K562 (cell line): ENCODE results near the gene CIAO3. TPM values are rescaled to one million over a fixed set of nuclear protein-coding genes. Genes with fewer than 3 reads are reported as not detected.

ENCODE experiments used
- CBX2 ChIP-seq: fragments of 200-600 bp; sonication (generic); IDR thresholded peaks from one replicate; pipeline ENCODE4 v1.6.1; 2012; ENCODE audit warnings: mild to moderate bottlenecking, low read length, inconsistent platforms; ENCODE audit not compliant: insufficient read depth, poor library complexity, severe bottlenecking
- ESRRB ChIP-seq: fragments of 250-450 bp; sonication (Bioruptor Pico); IDR thresholded peaks from 2 replicates; pipeline ENCODE4 v1.5.0; 2020; ENCODE audit warnings: mild to moderate bottlenecking, moderate library complexity, borderline replicate concordance
- ETV6 ChIP-seq, 3 experiments: fragments of 150-350 bp in 1 of 3; sonication (generic) in 1 of 3; formaldehyde crosslinking in 1 of 3; IDR thresholded peaks; 2 replicates each; pipeline versions ENCODE4 v1.6.1 to v1.8.0; 2014 to 2022; ENCODE audit warnings: borderline replicate concordance in 2 of 3, low read depth in 2 of 3, antibody characterized with exemption in 1 of 3, low read length in 1 of 3, mild to moderate bottlenecking in 1 of 3, missing genetic modification reagents in 1 of 3
- FOXA3 ChIP-seq, 2 experiments: fragments of 450-650 bp in 1 of 2; sonication (generic) in 1 of 2; formaldehyde crosslinking; IDR thresholded peaks in 1 of 2; conservative IDR thresholded peaks in 1 of 2; 2 replicates each; pipeline versions ENCODE4 v1.4.0 to v1.8.0; 2020 to 2022; ENCODE audit warnings: mild to moderate bottlenecking in 2 of 2, missing genetic modification reagents in 1 of 2
- FOXP1 ChIP-seq: sonication (generic); formaldehyde crosslinking; IDR thresholded peaks from 2 replicates; pipeline ENCODE4 v1.8.0; 2022; ENCODE audit warnings: mild to moderate bottlenecking, missing genetic modification reagents
- GABPB1 ChIP-seq: sonication (generic); formaldehyde crosslinking; IDR thresholded peaks from 2 replicates; pipeline ENCODE4 v1.8.0; 2022; ENCODE audit warnings: mild to moderate bottlenecking, missing genetic modification reagents
- HDAC1 ChIP-seq, 2 experiments: fragments of 450-650 bp; IDR thresholded peaks; 2 replicates each; pipeline ENCODE4 v1.6.1; 2016 to 2017; ENCODE audit warnings: inconsistent platforms in 1 of 2, mild to moderate bottlenecking in 1 of 2, moderate library complexity in 1 of 2
- HMGXB4 ChIP-seq: sonication (generic); formaldehyde crosslinking; IDR thresholded peaks from 2 replicates; pipeline ENCODE4 v1.8.1; 2023; ENCODE audit warnings: mild to moderate bottlenecking, missing genetic modification reagents
- MBD2 ChIP-seq: sonication (generic); IDR thresholded peaks from 2 replicates; pipeline ENCODE4 v1.6.1; 2016; ENCODE audit warnings: low read depth, borderline replicate concordance
- MITF ChIP-seq: IDR thresholded peaks from 2 replicates; pipeline ENCODE4 v1.6.1; 2014; ENCODE audit warnings: antibody characterized with exemption
- SIN3B ChIP-seq: fragments of 450-650 bp; IDR thresholded peaks from 2 replicates; pipeline ENCODE4 v1.6.1; 2017; ENCODE audit warnings: low read depth, mild to moderate bottlenecking, moderate library complexity
- TGIF2 ChIP-seq: sonication (generic); formaldehyde crosslinking; IDR thresholded peaks from 2 replicates; pipeline ENCODE4 v1.8.1; 2022; ENCODE audit warnings: mild to moderate bottlenecking, missing genetic modification reagents, moderate library complexity
- THRA ChIP-seq: fragments of 450-650 bp; IDR thresholded peaks from 2 replicates; pipeline ENCODE4 v1.6.1; 2017; ENCODE audit warnings: mild to moderate bottlenecking, moderate library complexity
- THRAP3 ChIP-seq: fragments of 450-650 bp; IDR thresholded peaks from 2 replicates; pipeline ENCODE4 v1.6.1; 2016; ENCODE audit warnings: mild to moderate bottlenecking, inconsistent platforms, borderline replicate concordance
- U2AF1 ChIP-seq: fragments of 200-400 bp; formaldehyde crosslinking; optimal IDR thresholded peaks from 2 replicates; pipeline ENCODE3; 2017; ENCODE audit warnings: mild to moderate bottlenecking, low read depth, low read length, moderate library complexity
- ZBTB7A ChIP-seq: IDR thresholded peaks from 2 replicates; pipeline ENCODE4 v1.6.1; 2011; ENCODE audit warnings: low read depth, mild to moderate bottlenecking, low read length, moderate library complexity, borderline replicate concordance; ENCODE audit not compliant: control insufficient read depth
- ZNF395 ChIP-seq: fragments of 200-800 bp; sonication (Bioruptor generic); IDR thresholded peaks from 2 replicates; pipeline ENCODE4 v1.6.1; 2017; ENCODE audit warnings: missing genetic modification characterization, missing compliant biosample characterization
- ZNF511 ChIP-seq: sonication (generic); formaldehyde crosslinking; IDR thresholded peaks from 2 replicates; pipeline ENCODE4 v1.8.0; 2022; ENCODE audit warnings: mild to moderate bottlenecking, missing genetic modification reagents
- polyA plus RNA-seq, 8 experiments: library from polyadenylated mRNA; depleted of rRNA in 4 of 8; stranded (reverse) in 5 of 8; unstranded in 3 of 8; fragments of >200 nt; fragmentation: Nextera tagmentation in 2 of 8; fragmentation: Illumina TruSeq in 1 of 8; extraction: Ambion mirVana in 2 of 8; extraction: Trizol in 1 of 8; gene quantifications; 2 replicates each; pipeline versions ENCODE4 v1.2.1 to v1.2.3, GENCODE V29; 2011 to 2014; ENCODE audit warnings: inconsistent platforms in 1 of 8, missing spikeins in 1 of 8
- total RNA-seq, 7 experiments: library from RNA; depleted of rRNA in 6 of 7; stranded (reverse); fragments of >200 nt in 6 of 7; fragmentation: Illumina TruSeq in 2 of 7; extraction: Trizol in 2 of 7; gene quantifications; 2 replicates each; pipeline versions ENCODE4 v1.2.1 to v1.2.3, GENCODE V29; 2011 to 2021; ENCODE audit warnings: low replicate concordance in 1 of 7

The CIAO3 gene
- total and polyA plus RNA-seq, 9 of the 15 experiments (the other 6 are each of a cell fraction or from before 2014, with no cell fraction given) = 2.2 to 35.6 (median 18.7) TPM

- TF ChIP-seq HMGXB4 (0 out of 2 replicates have a peak, but pooled peaks have one; percentile 52), CBX2 (no peak), MITF (no peak), HDAC1 (IDR thresholded peaks at IDR 0.05) (0 out of 4 replicates have a peak, but pooled peaks of 1 of the 2 experiments have one; percentile 29), FOXP1 (CRISPR knock-in tag) (peak; percentile 86; the same call in 1 of the 2 replicates), ZNF511 (CRISPR knock-in tag) (peak; percentile 83), TGIF2 (CRISPR knock-in tag) (0 out of 2 replicates have a peak, but pooled peaks have one; percentile 54), MBD2 (no peak), ETV6 (IDR thresholded peaks at IDR 0.05; ENCODE audit: borderline replicate concordance in 1 of 2, low read depth in 2 of 2, low read length in 1 of 2) (no peak), ETV6 (CRISPR knock-in tag; IDR thresholded peaks at IDR 0.05; ENCODE audit: borderline replicate concordance) (peak; percentile 66; the same call in 1 of the 2 replicates), ESRRB (CRISPR knock-in tag) (no peak), THRAP3 (no peak), ZNF395 (CRISPR knock-in tag) (peak; percentile 60; the same call in 1 of the 2 replicates), SIN3B (0 out of 2 replicates have a peak, but pooled peaks have one; percentile 24), U2AF1 (no peak), GABPB1 (CRISPR knock-in tag) (no peak), THRA (no peak), ZBTB7A (peak; percentile 77; the same call in 1 of the 2 replicates), FOXA3 (CRISPR knock-in tag; conservative IDR thresholded peaks at IDR 0.05 in 1 of 2, IDR thresholded peaks at IDR 0.05 in 1 of 2) (0 out of 4 replicates have a peak, but pooled peaks of 1 of the 2 experiments have one; percentile 40)
Observed at GRCh38 chr16:700684-701584, 39.9 kb downstream of the CIAO3 start (continued).
